Activated CD8-positive, alpha-beta T cell treated with anti-CD3 and anti-CD28 coated beads, Interleukin-2, amount 10 ng/mL, durations not matched to agents 7 days and 5 days (primary cell): Measurements from ENCODE around the gene SLC1A6. TPM values are rescaled to one million over a fixed set of nuclear protein-coding genes. Genes with fewer than 3 reads are reported as not detected.
"Not testable (repeated sequence)": the region's sequence is repeated elsewhere in the genome, so short reads cannot be mapped to it uniquely, and the experiment has no call there.

ENCODE experiments used
- ATAC-seq: fragments of 150-1000 bp; cut with Tn5 transposase; one replicate; pipeline ENCODE4 v1.10.0; 2021; ENCODE audit warnings: moderate library complexity
- CTCF ChIA-PET: fragments of 350-600 bp; sonication (Branson Sonifier 250); formaldehyde crosslinking; loops from one replicate; lab custom pipeline; 2021; ENCODE audit warnings: antibody characterized with exemption; lab: Charles Lee
- POLR2A ChIA-PET: fragments of 350-600 bp; sonication (Branson Sonifier 250); formaldehyde crosslinking; loops from one replicate; lab custom pipeline; 2021; ENCODE audit warnings: antibody characterized with exemption; lab: Charles Lee
- DNase-seq: peaks from one replicate; pipeline ENCODE4 v3.0.0-alpha.2; 2020
- H3K27ac Mint-ChIP-seq: one replicate; pipeline ENCODE4 v1.8.0; 2021; ENCODE audit warnings: mild to moderate bottlenecking, mixed read lengths
- H3K27me3 Mint-ChIP-seq: one replicate; pipeline ENCODE4 v1.8.0; 2021; ENCODE audit warnings: low read depth, mixed read lengths
- H3K36me3 Mint-ChIP-seq: one replicate; pipeline ENCODE4 v1.8.0; 2021; ENCODE audit warnings: low read depth, mixed read lengths
- H3K4me1 Mint-ChIP-seq: one replicate; pipeline ENCODE4 v1.8.0; 2021; ENCODE audit warnings: low read depth, mixed read lengths
- H3K4me3 Mint-ChIP-seq: one replicate; pipeline ENCODE4 v1.8.0; 2021; ENCODE audit warnings: mild to moderate bottlenecking, mixed read lengths
- H3K9me3 Mint-ChIP-seq: one replicate; pipeline ENCODE4 v1.8.0; 2022; ENCODE audit warnings: mixed read lengths; ENCODE audit not compliant: insufficient read depth
- total RNA-seq, 2 experiments: library from RNA; stranded (reverse); gene quantifications; one replicate each; pipeline ENCODE4 v1.2.3, GENCODE V29; 2021

Gene SLC1A6
- total RNA-seq, 2 experiments from 2014 or later = not detected

- POLR2A ChIA-PET = no interaction called here
- DNase-seq (no peak), ATAC-seq (no peak)
- no peaks in the 10 kb centered on the region for H3K27me3 Mint-ChIP-seq
- H3K27ac Mint-ChIP-seq = no peak overlapping the region
- H3K36me3 Mint-ChIP-seq = no peaks in the 10 kb centered on the region
- H3K9me3 Mint-ChIP-seq = no peaks in the 10 kb centered on the region
- CTCF ChIA-PET = no interaction called here
- no peak overlapping the region for H3K4me3 Mint-ChIP-seq
- no peaks in the 10 kb centered on the region for H3K4me1 Mint-ChIP-seq
Measured at GRCh38 chr19:14952767-14953166, 26.9 kb downstream of the SLC1A6 start.

DNA sequence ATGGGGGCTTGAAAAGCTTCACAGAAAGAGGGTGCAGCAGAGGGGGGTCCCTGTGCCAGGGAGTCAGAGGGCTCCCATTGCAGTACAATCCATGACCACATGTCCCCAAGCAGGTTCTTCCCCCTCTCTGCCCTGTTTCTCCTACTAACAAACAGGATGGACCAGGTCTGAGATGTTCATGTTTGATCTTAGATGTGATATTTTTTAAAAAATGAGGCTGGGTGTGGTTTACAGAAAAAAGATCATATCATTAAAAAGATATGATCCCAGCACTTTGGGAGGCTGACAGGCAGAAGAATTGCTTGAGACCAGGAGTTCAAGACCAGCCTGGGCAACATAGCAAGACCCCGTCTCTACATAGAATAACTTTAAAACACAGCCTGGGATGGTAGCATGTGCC, 29.2 kb downstream of the SLC1A6 start:
- no peak for ATAC-seq
- Mint-ChIP-seq H3K9me3 (no peaks in the 10 kb centered on the region), H3K36me3 (no peaks in the 10 kb centered on the region), H3K4me3 (no peak overlapping the region), H3K4me1 (no peaks in the 10 kb centered on the region), H3K27me3 (no peaks in the 10 kb centered on the region), H3K27ac (no peak overlapping the region)
- ChIA-PET CTCF (no interaction called here), POLR2A (no interaction called here)
- DNase-seq = no peak

DNA sequence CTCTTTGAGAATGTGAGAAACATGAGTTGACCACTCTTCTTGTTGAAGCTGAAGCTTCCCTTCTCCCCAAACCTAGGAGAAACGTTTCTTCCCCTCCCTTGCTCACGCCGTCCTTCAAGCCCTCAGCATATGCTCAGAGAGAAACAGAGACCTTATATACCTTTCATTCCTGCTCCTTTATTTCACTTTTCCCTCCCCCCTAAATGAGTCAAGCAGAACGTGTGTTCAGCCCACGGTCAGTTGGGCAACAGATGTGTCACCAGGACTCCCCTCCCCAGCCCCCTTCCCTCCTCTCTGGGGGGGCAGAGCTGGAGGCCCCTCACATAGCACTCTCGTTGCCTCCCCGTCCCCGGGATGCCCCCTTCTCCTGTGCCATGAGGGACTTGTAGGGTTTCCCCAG, 29.8 kb downstream of the SLC1A6 start:
- POLR2A ChIA-PET = no interaction called here
- CTCF ChIA-PET = no interaction called here

GRCh38 chr19:14949413-14949812, 30.3 kb downstream of the SLC1A6 start:
- H3K4me1 Mint-ChIP-seq, POLR2A ChIA-PET, H3K27me3 Mint-ChIP-seq, CTCF ChIA-PET, H3K36me3 Mint-ChIP-seq, H3K27ac Mint-ChIP-seq, H3K9me3 Mint-ChIP-seq, H3K4me3 Mint-ChIP-seq, ATAC-seq, DNase-seq: not testable (repeated sequence)

More for the DNA sequence above, 29.8 kb downstream of the SLC1A6 start:
- Mint-ChIP-seq H3K27ac (no peak overlapping the region), H3K4me1 (no peaks in the 10 kb centered on the region), H3K36me3 (no peaks in the 10 kb centered on the region), H3K4me3 (no peak overlapping the region), H3K27me3 (no peaks in the 10 kb centered on the region), H3K9me3 (no peaks in the 10 kb centered on the region)
- DNase-seq (no peak), ATAC-seq (no peak)

DNA sequence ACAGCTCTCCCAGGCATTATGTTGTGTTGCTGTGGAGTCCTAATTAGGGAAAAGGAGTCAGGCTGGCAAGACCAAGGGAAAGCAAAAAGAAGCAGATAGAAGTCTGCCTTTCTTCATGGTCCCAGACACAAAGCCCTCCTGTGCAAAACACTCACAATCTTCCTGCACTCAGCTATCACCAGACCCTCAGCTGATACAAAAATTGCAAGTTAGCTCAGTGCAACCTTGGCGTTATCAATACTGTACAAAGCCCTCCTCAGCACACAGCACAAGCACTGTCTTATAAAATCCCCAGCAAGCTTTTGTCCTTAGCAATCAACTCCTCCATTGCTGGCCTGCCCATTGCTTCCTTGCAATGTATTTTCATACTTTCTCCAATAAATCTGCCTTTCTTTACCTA, 35.2 kb downstream of the SLC1A6 start:
- CTCF ChIA-PET = no interaction called here
- H3K27ac Mint-ChIP-seq = no peak overlapping the region
- POLR2A ChIA-PET = no interaction called here
- DNase-seq = no peak
- H3K9me3 Mint-ChIP-seq = no peaks in the 10 kb centered on the region
- H3K4me1 Mint-ChIP-seq = no peaks in the 10 kb centered on the region
- H3K36me3 Mint-ChIP-seq = no peaks in the 10 kb centered on the region
- peaks cover 3% of the 10 kb centered on the region for H3K27me3 Mint-ChIP-seq
- ATAC-seq = no peak
- no peak overlapping the region for H3K4me3 Mint-ChIP-seq

- H3K9me3 Mint-ChIP-seq = no peaks in the 10 kb centered on the region
- ATAC-seq (no peak), DNase-seq (no peak)
- H3K4me1 Mint-ChIP-seq = no peaks in the 10 kb centered on the region
- no peak overlapping the region for H3K4me3 Mint-ChIP-seq
- ChIA-PET POLR2A (no interaction called here), CTCF (no interaction called here)
- peaks cover 3% of the 10 kb centered on the region for H3K27me3 Mint-ChIP-seq
- H3K27ac Mint-ChIP-seq = no peak overlapping the region
- H3K36me3 Mint-ChIP-seq = no peaks in the 10 kb centered on the region
Measured at GRCh38 chr19:14943601-14944000, 36.1 kb downstream of the SLC1A6 start.

DNA sequence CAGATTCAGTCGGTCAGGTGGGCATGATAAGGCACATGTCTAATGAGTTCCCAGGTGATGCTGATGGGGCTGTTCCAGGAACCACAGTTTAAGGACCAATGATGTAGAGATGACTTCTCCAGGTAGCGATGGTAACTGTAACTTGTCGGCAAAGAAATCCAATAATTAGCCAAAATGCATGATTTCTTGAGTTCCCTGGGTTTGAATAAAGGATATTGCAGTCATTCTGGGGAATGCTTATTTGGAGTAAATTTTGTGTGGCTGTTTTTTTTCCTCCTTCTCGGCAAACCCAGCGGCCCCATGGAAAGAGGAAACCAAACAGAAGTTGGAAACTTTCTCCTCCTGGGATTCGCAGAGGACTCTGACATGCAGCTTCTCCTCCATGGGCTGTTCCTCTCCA, 38.5 kb downstream of the SLC1A6 start, which contains the start of gene OR7C2:
TSS of gene OR7C2 (plus strand) at position 301 of the 400 bp plus-strand sequence. CDS start at position 301, 0 bp downstream.
- Mint-ChIP-seq H3K27ac (no peak within 1 kb of the TSS), H3K36me3 (no peaks in the 10 kb centered on the region), H3K27me3 (peaks cover 3% of the 10 kb centered on the region), H3K4me3 (no peak within 1 kb of the TSS), H3K4me1 (no peaks in the 10 kb centered on the region), H3K9me3 (no peaks in the 10 kb centered on the region)
- DNase-seq (no peak), ATAC-seq (no peak)
- POLR2A ChIA-PET = no interaction called here
- CTCF ChIA-PET = no interaction called here

GRCh38 chr19:14940266-14940665, 39.4 kb downstream of the SLC1A6 start:
- ChIA-PET POLR2A (no interaction called here), CTCF (no interaction called here)
- DNase-seq = no peak
- Mint-ChIP-seq H3K4me1 (no peaks in the 10 kb centered on the region), H3K27ac (no peak overlapping the region), H3K27me3 (peaks cover 3% of the 10 kb centered on the region), H3K9me3 (no peaks in the 10 kb centered on the region), H3K4me3 (no peak overlapping the region), H3K36me3 (no peaks in the 10 kb centered on the region)
- ATAC-seq = no peak

- no peaks in the 10 kb centered on the region for H3K4me1 Mint-ChIP-seq
- CTCF ChIA-PET = no interaction called here
- no peak overlapping the region for H3K27ac Mint-ChIP-seq
- POLR2A ChIA-PET = no interaction called here
- H3K9me3 Mint-ChIP-seq = no peaks in the 10 kb centered on the region
- ATAC-seq (no peak), DNase-seq (no peak)
- no peak overlapping the region for H3K4me3 Mint-ChIP-seq
- H3K27me3 Mint-ChIP-seq = peaks cover 9% of the 10 kb centered on the region
- H3K36me3 Mint-ChIP-seq = no peaks in the 10 kb centered on the region
Measured at GRCh38 chr19:14933506-14933905, 46.2 kb downstream of the SLC1A6 start.

- no peaks in the 10 kb centered on the region for H3K36me3 Mint-ChIP-seq
- H3K27ac Mint-ChIP-seq = no peak overlapping the region
- no peaks in the 10 kb centered on the region for H3K9me3 Mint-ChIP-seq
- ChIA-PET POLR2A (no interaction called here), CTCF (no interaction called here)
- no peaks in the 10 kb centered on the region for H3K4me1 Mint-ChIP-seq
- peaks cover 2% of the 10 kb centered on the region for H3K27me3 Mint-ChIP-seq
- H3K4me3 Mint-ChIP-seq = no peak overlapping the region
- no peak for ATAC-seq
- DNase-seq = no peak
Measured at GRCh38 chr19:14916848-14917247, 62.8 kb downstream of the SLC1A6 start.

GRCh38 chr19:14915116-14915515, 64.5 kb downstream of the SLC1A6 start:
- no peaks in the 10 kb centered on the region for H3K36me3 Mint-ChIP-seq
- no peak overlapping the region for H3K27ac Mint-ChIP-seq
- ATAC-seq (no peak), DNase-seq (no peak)
- no peak overlapping the region for H3K4me3 Mint-ChIP-seq
- peaks cover 2% of the 10 kb centered on the region for H3K27me3 Mint-ChIP-seq
- POLR2A ChIA-PET = no interaction called here
- H3K9me3 Mint-ChIP-seq = no peaks in the 10 kb centered on the region
- CTCF ChIA-PET = no interaction called here
- no peaks in the 10 kb centered on the region for H3K4me1 Mint-ChIP-seq

- H3K36me3 Mint-ChIP-seq = no peaks in the 10 kb centered on the region
- DNase-seq (no peak), ATAC-seq (no peak)
- CTCF ChIA-PET = interaction anchor here (1.4 kb wide), 1 partner anchor 194 kb away, joined by 4 read pairs; no protein-coding TSS in a partner anchor
- POLR2A ChIA-PET = no interaction called here
- peaks cover 2% of the 10 kb centered on the region for H3K27me3 Mint-ChIP-seq
- no peaks in the 10 kb centered on the region for H3K4me1 Mint-ChIP-seq
- no peak overlapping the region for H3K27ac Mint-ChIP-seq
- no peak overlapping the region for H3K4me3 Mint-ChIP-seq
- no peaks in the 10 kb centered on the region for H3K9me3 Mint-ChIP-seq
Measured at GRCh38 chr19:14906711-14907110, 73.0 kb downstream of the SLC1A6 start.

DNA sequence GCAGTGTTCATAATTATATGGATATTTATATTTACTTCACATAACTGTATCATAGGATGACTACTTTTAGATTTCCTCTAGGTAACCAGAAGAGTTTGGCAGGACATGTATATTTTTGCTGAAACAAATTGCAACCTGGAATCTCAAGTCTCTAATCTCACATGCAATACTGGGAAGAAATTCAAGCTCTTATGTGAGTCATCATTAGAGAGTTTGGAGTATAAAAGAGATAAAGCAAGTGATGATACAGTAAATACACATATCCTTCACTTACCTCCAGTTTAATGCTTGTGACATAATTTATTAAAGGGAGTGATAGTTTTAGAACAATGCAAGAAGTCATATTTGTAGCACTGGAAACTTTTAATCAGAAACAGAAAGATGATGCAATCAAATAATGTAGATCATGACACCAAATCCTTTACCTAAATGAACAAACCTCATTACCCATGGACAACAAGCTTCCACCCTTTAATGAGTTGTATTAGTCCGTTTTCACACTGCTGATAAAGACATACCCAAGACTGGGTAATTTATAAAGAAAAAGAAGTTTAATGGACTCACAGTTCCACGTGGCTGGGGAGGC, 77.9 kb downstream of the SLC1A6 start:
- Mint-ChIP-seq H3K9me3 (no peaks in the 10 kb centered on the region), H3K4me1 (no peaks in the 10 kb centered on the region), H3K36me3 (no peaks in the 10 kb centered on the region), H3K27ac (no peak overlapping the region), H3K27me3 (peaks cover 2% of the 10 kb centered on the region), H3K4me3 (no peak overlapping the region)
- ChIA-PET CTCF (no interaction called here), POLR2A (no interaction called here)
- DNase-seq (no peak), ATAC-seq (no peak)
